ENCODE measurements around the gene MATK. TPM values are rescaled to one million over a fixed set of nuclear protein-coding genes. Genes with fewer than 3 reads are reported as not detected.

The MATK gene
- total and polyA plus RNA-seq, 5 donors from 2014 or later, result 1.4 to 4.7 (median 1.9) TPM

DNA sequence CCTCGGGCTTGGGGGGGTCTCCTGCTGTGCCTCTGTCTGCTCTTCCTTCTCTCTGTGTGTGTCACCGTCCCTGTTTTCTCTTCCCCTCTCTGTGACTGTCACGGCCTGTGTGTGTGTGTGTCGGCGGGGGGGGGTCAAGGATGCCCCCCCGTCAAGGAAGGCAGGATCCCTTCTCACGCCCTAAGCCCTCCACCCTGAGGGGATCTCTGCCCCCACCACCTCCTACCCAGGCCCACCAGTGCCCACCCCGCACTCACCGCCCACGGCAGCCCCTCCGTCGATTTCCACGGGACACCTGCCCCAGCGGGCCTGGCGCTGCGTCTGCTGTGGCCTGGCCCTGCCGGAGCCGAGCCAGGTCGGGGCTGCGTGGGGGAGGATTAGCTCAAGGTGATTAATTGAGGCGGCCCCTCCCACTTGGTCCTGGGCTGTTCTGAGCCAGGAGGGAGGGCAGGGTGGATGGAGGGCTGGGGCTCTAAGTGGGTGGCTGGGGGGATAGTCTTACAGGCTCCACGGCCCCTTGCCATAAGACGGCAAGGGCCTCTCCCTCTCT, 14.2 kb downstream of the MATK start, which contains the start of gene RAX2:
TSS of gene RAX2 (minus strand) at position 323 of the 550 bp plus-strand sequence. CDS start 486 bp downstream, outside the sequence.
- Mint-ChIP-seq H3K27ac (no peak within 1 kb of the TSS), H3K36me3 (peaks cover 8% of the 10 kb centered on the region), H3K4me3 (no peak within 1 kb of the TSS), H3K9me3 (no peaks in the 10 kb centered on the region), H3K4me1 (peaks cover 0 to 3% (median 0%) of the 10 kb centered on the region in 4 donors), H3K27me3 (no peaks in the 10 kb centered on the region)
- Histone ChIP-seq H3K4me3 (ENCODE audit: low read depth, low read length) (no peak within 1 kb of the TSS), H3K27ac (ENCODE audit: insufficient read depth, low read length, poor library complexity, severe bottlenecking) (no peak within 1 kb of the TSS), H3K27me3 (ENCODE audit: control insufficient read depth, insufficient read depth, low read length) (no peaks in the 10 kb centered on the region), H3K4me1 (ENCODE audit: control insufficient read depth, insufficient read depth, low read length, poor library complexity, severe bottlenecking) (no peaks in the 10 kb centered on the region), H3K36me3 (ENCODE audit: control insufficient read depth, insufficient read depth, low read length) (peaks cover 21% of the 10 kb centered on the region), H3K9me3 (ENCODE audit: control insufficient read depth in 2 of 2, low read length in 2 of 2) (no peaks in the 10 kb centered on the region)
- DNase-seq (no peak), ATAC-seq (ENCODE audit: low read depth in 2 of 2) (no peak)

DNA sequence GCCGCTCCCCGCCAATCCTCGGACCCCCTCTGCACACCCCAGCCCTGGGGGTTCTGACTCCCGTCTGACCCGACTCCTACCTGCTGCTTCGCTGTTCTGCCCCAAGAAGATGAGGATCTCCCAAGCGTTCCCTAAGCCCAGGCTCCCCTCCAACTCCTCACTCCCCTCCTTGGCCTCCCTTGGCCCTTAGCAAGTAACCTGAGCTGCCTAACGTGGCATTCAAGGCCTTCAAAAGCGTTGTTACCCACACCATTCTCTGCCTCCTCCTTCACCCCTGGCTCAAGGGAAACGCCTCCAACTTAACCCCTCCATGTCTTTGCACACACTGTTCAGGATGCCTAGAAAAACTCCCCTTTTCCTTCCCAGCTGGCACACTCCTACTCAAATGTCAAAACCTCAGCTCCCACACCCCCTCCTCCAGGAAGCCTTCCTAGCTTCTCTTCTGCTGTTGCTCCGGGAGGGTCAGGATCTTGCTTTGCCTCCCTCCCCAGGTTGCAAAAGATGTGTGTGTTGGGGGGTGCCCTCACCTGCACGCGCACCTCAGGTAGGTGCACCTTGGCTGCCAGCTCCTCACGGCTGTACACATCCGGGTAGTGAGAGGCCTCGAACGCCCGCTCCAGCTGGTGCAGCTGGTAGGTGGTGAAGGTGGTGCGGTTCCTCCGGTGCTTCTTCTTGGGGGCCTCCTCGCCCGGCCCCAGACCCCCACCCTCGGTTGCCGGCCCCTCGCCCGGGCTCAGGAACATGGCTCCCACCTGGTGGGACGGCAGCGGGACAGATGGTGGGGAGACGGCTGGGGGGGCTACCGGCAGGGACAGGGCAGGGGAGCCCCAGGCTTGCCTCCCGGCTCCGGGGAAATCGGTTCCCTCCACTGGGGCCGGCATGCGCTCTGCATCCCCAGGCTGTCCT, 14.9 kb downstream of the MATK start:
- Mint-ChIP-seq H3K4me3 (no peak overlapping the region), H3K36me3 (peaks cover 13% of the 10 kb centered on the region), H3K4me1 (peaks cover 0 to 9% (median 5%) of the 10 kb centered on the region in 4 donors), H3K9me3 (no peaks in the 10 kb centered on the region), H3K27ac (no peak overlapping the region), H3K27me3 (no peaks in the 10 kb centered on the region)
- Histone ChIP-seq H3K27ac (ENCODE audit: insufficient read depth, low read length, poor library complexity, severe bottlenecking) (no peak overlapping the region), H3K36me3 (ENCODE audit: control insufficient read depth, insufficient read depth, low read length) (peaks cover 29% of the 10 kb centered on the region), H3K9me3 (ENCODE audit: control insufficient read depth in 2 of 2, low read length in 2 of 2) (no peaks in the 10 kb centered on the region), H3K4me3 (ENCODE audit: low read depth, low read length) (no peak overlapping the region), H3K4me1 (ENCODE audit: control insufficient read depth, insufficient read depth, low read length, poor library complexity, severe bottlenecking) (peaks cover 6% of the 10 kb centered on the region), H3K27me3 (ENCODE audit: control insufficient read depth, insufficient read depth, low read length) (no peaks in the 10 kb centered on the region)
- DNase-seq (no peak), ATAC-seq (ENCODE audit: low read depth in 2 of 2) (no peak)

DNA sequence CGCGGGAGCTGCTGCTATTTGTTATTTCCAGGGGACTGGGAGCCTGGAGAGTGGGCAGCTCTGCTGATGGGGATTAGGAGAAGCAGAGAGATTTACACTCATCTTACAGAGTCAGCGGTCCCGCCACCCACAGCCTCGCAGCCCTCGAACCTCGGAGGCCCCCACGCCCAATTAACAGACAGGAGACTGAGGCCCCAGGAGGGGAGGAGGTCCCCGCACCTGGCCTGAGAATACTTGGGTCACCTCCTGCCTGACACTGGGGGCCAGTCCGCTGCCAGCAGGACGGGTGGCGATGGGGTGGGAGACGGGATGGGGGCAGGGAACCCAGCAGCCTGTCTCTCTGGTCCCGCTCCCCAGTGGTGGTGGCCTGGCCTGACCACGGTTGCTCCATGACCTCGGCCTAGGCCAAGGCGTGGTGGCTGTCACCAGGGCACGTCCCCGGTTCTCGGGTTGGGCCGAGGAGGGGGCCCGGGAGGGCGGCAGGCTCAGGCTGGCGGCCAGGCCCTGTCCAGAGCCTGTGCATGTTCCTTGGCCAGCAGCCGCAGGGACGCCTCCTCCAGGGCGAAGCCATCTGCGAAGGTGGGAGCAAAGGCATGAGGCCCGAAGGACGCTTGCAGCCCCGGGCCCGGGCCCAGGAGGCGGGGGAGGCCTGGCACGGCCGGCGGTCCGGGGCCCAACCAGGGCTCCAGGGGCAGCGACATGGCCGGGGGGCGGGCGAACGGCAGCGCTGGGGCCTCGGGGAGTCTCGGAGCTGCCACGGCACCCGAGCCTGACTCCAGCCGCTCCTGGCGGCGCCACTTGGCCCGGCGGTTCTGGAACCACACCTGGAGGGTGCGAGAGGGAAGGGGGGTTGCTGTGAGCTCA, 15.8 kb downstream of the MATK start:
- peaks cover 6% of the 10 kb centered on the region for H3K4me1 ChIP-seq (ENCODE audit: control insufficient read depth, insufficient read depth, low read length, poor library complexity, severe bottlenecking)
- Mint-ChIP-seq H3K4me3 (no peak overlapping the region), H3K4me1 (peaks cover 0 to 14% (median 5%) of the 10 kb centered on the region in 4 donors), H3K36me3 (peaks cover 13% of the 10 kb centered on the region), H3K27me3 (no peaks in the 10 kb centered on the region), H3K27ac (no peak overlapping the region), H3K9me3 (no peaks in the 10 kb centered on the region)
- H3K27ac ChIP-seq (ENCODE audit: insufficient read depth, low read length, poor library complexity, severe bottlenecking), result no peak overlapping the region
- ATAC-seq (ENCODE audit: low read depth in 2 of 2), result no peak
- H3K4me3 ChIP-seq (ENCODE audit: low read depth, low read length), result no peak overlapping the region
- peaks cover 29% of the 10 kb centered on the region for H3K36me3 ChIP-seq (ENCODE audit: control insufficient read depth, insufficient read depth, low read length)
- no peaks in the 10 kb centered on the region for H3K9me3 ChIP-seq (ENCODE audit: control insufficient read depth in 2 of 2, low read length in 2 of 2)
- H3K27me3 ChIP-seq (ENCODE audit: control insufficient read depth, insufficient read depth, low read length), result no peaks in the 10 kb centered on the region
- DNase-seq, result no peak

DNA sequence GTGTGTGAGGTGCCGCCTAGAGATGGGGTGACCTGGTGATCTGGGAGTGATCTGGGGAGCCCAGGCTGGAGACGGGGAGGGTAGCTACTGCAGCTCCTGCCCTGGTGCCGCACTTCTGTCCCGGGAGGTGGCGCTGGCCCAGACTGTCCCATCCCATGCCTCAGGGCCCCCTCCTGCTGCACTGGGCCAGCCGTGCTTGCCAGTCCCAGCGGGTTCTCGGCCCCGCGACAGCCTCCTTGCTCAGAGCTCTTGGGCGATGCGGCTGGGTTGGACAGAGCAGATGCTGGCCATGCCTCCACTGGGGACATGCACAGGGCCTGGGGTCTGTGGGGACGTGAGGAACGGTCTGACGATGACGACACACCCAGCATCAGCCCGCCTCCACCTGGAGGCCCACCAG, 16.7 kb downstream of the MATK start:
- ATAC-seq (ENCODE audit: low read depth in 2 of 2), result no peak
- Histone ChIP-seq H3K4me1 (ENCODE audit: control insufficient read depth, insufficient read depth, low read length, poor library complexity, severe bottlenecking) (peaks cover 6% of the 10 kb centered on the region), H3K36me3 (ENCODE audit: control insufficient read depth, insufficient read depth, low read length) (peaks cover 35% of the 10 kb centered on the region), H3K4me3 (ENCODE audit: low read depth, low read length) (no peak overlapping the region), H3K9me3 (ENCODE audit: control insufficient read depth in 2 of 2, low read length in 2 of 2) (no peaks in the 10 kb centered on the region), H3K27me3 (ENCODE audit: control insufficient read depth, insufficient read depth, low read length) (no peaks in the 10 kb centered on the region), H3K27ac (ENCODE audit: insufficient read depth, low read length, poor library complexity, severe bottlenecking) (no peak overlapping the region)
- H3K36me3 Mint-ChIP-seq, result peaks cover 13% of the 10 kb centered on the region
- peaks cover 0 to 14% (median 5%) of the 10 kb centered on the region in 4 donors for H3K4me1 Mint-ChIP-seq
- DNase-seq, result no peak
- H3K9me3 Mint-ChIP-seq, result no peaks in the 10 kb centered on the region
- no peak overlapping the region for H3K27ac Mint-ChIP-seq
- no peaks in the 10 kb centered on the region for H3K27me3 Mint-ChIP-seq
- H3K4me3 Mint-ChIP-seq, result no peak overlapping the region

DNA sequence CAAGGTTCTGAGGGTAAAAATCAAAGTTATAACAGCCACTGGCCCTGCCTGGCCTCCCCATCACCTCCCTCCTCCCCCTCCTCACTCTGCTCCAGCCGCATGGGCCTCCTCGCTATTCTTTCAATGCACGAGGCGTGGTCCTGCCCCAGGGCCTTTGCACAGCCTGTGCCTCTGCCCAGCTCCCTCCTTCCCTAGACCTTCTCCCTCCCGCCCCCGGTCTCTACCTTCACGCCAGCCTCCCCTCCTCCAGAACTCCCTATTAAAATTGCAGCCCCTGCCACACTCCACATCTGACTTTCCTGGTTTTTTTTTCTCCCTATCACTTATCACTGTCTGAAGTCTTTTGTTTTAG, 17.5 kb downstream of the MATK start:
- H3K4me1 Mint-ChIP-seq, result peaks cover 0 to 14% (median 5%) of the 10 kb centered on the region in 4 donors

DNA sequence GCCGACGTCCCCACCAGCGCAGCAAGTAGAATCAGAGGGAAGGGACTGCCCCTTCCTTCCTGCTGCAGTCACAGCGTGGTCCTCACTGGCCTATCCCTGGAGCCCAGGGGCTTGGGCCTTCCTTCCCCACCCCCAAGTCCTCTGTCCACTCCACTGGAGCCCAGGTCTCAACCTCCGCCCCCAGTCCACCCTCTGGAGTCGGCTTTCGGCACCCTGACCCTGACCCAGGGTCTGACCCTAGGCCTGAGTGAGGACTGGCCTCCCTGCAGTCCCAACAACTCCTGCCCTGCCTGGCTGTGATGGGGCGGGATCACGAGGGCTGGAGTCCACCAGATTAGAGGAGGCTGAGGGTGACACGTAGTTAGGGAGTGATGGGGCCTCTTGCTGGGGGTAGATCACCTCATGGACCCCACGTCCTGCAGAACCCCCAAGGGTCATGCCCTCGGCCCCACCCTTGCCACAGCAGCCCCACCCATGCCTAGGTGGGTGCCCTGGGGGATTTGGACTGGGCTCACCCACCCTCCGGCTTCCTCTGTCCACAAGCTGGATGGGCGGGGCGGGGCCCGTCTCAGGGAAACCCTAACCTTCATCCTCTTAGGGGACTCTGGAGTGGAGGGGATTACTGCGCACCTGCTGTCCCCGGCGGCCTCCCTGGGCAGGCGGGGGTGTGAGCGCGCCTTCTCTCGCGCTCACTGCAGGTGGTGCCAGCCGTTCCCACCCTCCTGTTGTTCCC, 18.0 kb downstream of the MATK start:
- H3K9me3 ChIP-seq (ENCODE audit: control insufficient read depth in 2 of 2, low read length in 2 of 2), result no peaks in the 10 kb centered on the region
- H3K27ac Mint-ChIP-seq, result no peak overlapping the region
- ATAC-seq (ENCODE audit: low read depth in 2 of 2), result peak in 1 of 2 donors; percentile 8

More for the DNA sequence above, 17.5 kb downstream of the MATK start:
- Histone ChIP-seq H3K9me3 (ENCODE audit: control insufficient read depth in 2 of 2, low read length in 2 of 2) (no peaks in the 10 kb centered on the region), H3K27me3 (ENCODE audit: control insufficient read depth, insufficient read depth, low read length) (no peaks in the 10 kb centered on the region), H3K4me3 (ENCODE audit: low read depth, low read length) (no peak overlapping the region), H3K36me3 (ENCODE audit: control insufficient read depth, insufficient read depth, low read length) (peaks cover 35% of the 10 kb centered on the region), H3K4me1 (ENCODE audit: control insufficient read depth, insufficient read depth, low read length, poor library complexity, severe bottlenecking) (peaks cover 6% of the 10 kb centered on the region), H3K27ac (ENCODE audit: insufficient read depth, low read length, poor library complexity, severe bottlenecking) (no peak overlapping the region)
- Mint-ChIP-seq H3K4me3 (peak overlapping the region in 2 of 4 donors; percentile 17 to 32), H3K9me3 (no peaks in the 10 kb centered on the region), H3K27me3 (no peaks in the 10 kb centered on the region), H3K36me3 (peaks cover 13% of the 10 kb centered on the region), H3K27ac (no peak overlapping the region)
- DNase-seq (no peak), ATAC-seq (ENCODE audit: low read depth in 2 of 2) (no peak)

DNA sequence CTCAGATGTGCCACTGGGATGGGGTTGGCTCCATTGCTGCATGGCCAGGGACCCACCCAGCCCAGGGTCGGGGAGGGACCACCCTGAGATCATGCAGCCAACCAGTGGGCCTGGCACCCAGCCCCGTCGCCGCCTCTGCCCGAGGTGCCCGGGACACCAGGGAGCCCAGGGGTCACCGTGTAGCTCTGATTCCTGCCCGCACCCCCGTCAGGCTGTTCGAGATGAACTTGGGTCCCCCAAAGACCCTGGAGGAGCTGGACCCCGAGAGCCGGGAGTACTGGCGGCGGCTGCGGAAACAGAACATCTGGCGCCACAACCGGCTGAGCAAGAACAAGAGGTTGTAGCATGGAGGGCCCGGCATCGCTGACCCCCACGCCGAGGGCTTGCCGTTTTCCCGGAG, 19.1 kb downstream of the MATK start:
- H3K27ac Mint-ChIP-seq, result peak overlapping the region in 2 of 3 donors; percentile 62 to 84
- peaks cover 13% of the 10 kb centered on the region for H3K4me1 ChIP-seq (ENCODE audit: control insufficient read depth, insufficient read depth, low read length, poor library complexity, severe bottlenecking)
- H3K4me3 ChIP-seq (ENCODE audit: low read depth, low read length), result no peak overlapping the region
- DNase-seq (no peak), ATAC-seq (ENCODE audit: low read depth in 2 of 2) (no peak)
- H3K9me3 ChIP-seq (ENCODE audit: control insufficient read depth in 2 of 2, low read length in 2 of 2), result no peaks in the 10 kb centered on the region
- H3K4me1 Mint-ChIP-seq, result peaks cover 0 to 28% (median 13%) of the 10 kb centered on the region in 4 donors
- peaks cover 7% of the 10 kb centered on the region for H3K27me3 Mint-ChIP-seq
- no peak overlapping the region for H3K27ac ChIP-seq (ENCODE audit: insufficient read depth, low read length, poor library complexity, severe bottlenecking)
- H3K36me3 Mint-ChIP-seq, result peaks cover 17% of the 10 kb centered on the region
- H3K4me3 Mint-ChIP-seq, result no peak overlapping the region
- peaks cover 35% of the 10 kb centered on the region for H3K36me3 ChIP-seq (ENCODE audit: control insufficient read depth, insufficient read depth, low read length)
- no peaks in the 10 kb centered on the region for H3K27me3 ChIP-seq (ENCODE audit: control insufficient read depth, insufficient read depth, low read length)
- H3K9me3 Mint-ChIP-seq, result peaks cover 0 to 2% (median 0%) of the 10 kb centered on the region in 7 donors

More for the DNA sequence above, 18.0 kb downstream of the MATK start:
- Mint-ChIP-seq H3K9me3 (no peaks in the 10 kb centered on the region), H3K4me3 (no peak overlapping the region), H3K36me3 (peaks cover 13% of the 10 kb centered on the region), H3K4me1 (peaks cover 0 to 18% (median 6%) of the 10 kb centered on the region in 4 donors), H3K27me3 (no peaks in the 10 kb centered on the region)
- Histone ChIP-seq H3K27ac (ENCODE audit: insufficient read depth, low read length, poor library complexity, severe bottlenecking) (no peak overlapping the region), H3K27me3 (ENCODE audit: control insufficient read depth, insufficient read depth, low read length) (no peaks in the 10 kb centered on the region), H3K36me3 (ENCODE audit: control insufficient read depth, insufficient read depth, low read length) (peaks cover 35% of the 10 kb centered on the region), H3K4me1 (ENCODE audit: control insufficient read depth, insufficient read depth, low read length, poor library complexity, severe bottlenecking) (peaks cover 9% of the 10 kb centered on the region), H3K4me3 (ENCODE audit: low read depth, low read length) (no peak overlapping the region)
- DNase-seq, result no peak
